HG03432 (cell line): ENCODE results near the gene RARRES2.
A peak's percentile ranks its signal among the peaks of the same experiment; 100 is the strongest.
"Not testable (repeated sequence)": the region's sequence is repeated elsewhere in the genome, so short reads cannot be mapped to it uniquely, and the experiment has no call there.

ENCODE experiments used
- ATAC-seq: cut with Tn5 transposase; IDR thresholded peaks from one replicate; pipeline ENCODE4 v1.9.1; 2021; ENCODE audit warnings: mild to moderate bottlenecking, moderate library complexity; ENCODE audit not compliant: unreplicated experiment

Gene RARRES2

GRCh38 chr7:150322833-150323681 lies 18.4 kb downstream of the RARRES2 start, which contains the start of the genes ACTR3C and LRRC61:
Gene ACTR3C (minus strand): TSS chr7:150323545. CDS start chr7:150295296, 28,249 bp downstream.
Gene LRRC61 (plus strand): TSS chr7:150323355. CDS start chr7:150336862, 13,507 bp downstream.
- ATAC-seq: peak; percentile 74

- peak; percentile 26 for ATAC-seq
Observed at GRCh38 chr7:150322114-150322832, 19.2 kb downstream of the RARRES2 start.

- ATAC-seq: no peak
Observed at GRCh38 chr7:150321788-150322113, 19.7 kb downstream of the RARRES2 start.

DNA sequence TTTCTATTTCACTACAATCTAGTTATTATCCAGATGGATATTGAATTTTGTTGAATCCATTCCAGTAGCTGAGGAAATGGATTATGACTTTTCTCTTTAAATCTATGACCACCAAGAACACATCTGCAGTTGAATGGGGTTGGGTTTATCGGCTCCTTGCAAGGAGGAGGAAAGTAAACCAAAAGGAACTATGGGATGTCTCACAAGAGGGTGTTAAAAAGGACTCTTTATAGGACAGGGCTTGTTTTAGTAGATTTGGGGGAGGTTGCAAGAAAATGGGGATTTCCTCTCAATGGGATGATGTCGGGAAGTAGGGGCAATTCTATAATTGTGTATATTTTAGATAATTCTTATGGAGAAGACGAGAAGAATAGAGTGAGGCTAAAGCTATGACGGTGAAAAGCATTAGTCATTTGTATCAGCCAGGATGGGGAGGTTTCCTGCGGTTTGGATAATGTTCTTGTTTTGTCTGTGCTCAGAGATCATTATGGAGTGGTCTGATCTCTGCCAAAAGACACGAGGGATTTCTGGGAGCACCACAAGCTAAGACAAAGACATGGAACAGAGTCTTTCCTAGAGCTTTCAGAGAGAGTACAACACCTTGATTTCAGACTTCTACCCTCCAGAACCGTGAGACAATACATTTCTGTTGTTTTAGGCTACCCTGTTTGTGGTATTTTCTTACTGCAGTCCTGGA lies 23.5 kb downstream of the RARRES2 start:
- ATAC-seq: no peak

GRCh38 chr7:150316987-150317386 lies 24.4 kb downstream of the RARRES2 start:
- ATAC-seq: not testable (repeated sequence)

DNA sequence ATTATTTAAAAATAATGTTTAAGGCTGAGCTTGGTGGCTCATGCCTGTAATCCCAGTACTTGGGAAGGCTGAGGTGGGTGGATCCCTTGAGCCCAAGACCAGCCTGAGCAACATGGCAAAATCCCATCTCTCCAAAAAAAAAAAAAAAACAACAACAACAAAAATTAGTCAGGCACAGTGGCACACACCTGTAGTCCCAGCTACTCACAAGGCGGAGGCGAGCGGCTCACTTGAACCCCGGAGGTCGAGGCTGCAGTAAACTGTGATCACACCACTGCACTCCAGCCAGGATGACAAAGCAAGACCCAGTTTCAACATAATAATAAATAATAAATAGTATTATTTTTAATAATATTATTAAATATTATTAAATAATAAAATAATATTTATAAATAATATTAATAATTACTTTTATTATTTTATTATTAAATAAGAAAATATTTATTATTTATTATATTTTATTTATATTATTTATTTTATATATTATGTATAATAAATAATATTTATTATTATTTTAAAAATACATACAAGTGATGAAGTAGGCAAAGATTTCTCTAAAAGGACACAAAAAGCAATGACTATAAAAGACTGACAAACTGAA lies 26.7 kb downstream of the RARRES2 start:
- no peak for ATAC-seq

DNA sequence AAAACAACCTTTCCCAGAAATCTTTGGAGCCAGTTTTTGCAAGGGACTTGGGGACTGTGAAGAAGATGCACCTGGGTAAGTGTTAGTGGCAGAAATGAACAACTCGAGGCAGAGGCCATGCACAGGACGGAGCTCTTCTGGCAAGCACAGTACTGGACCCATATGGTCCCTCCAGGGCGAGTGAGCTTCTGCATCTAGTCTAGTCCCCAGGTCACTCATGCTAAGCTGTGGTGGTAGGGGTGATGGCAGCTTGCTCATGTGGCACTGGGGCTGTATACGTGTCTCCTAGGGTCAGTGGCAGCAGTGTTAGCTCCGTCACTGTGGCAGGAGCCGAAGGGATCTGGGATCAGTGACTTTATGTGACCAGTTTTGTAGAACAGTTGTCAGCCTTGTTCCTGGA lies 27.6 kb downstream of the RARRES2 start:
- no peak for ATAC-seq

- no peak for ATAC-seq
Observed at GRCh38 chr7:150313367-150313809, 28.0 kb downstream of the RARRES2 start.

GRCh38 chr7:150312649-150313366 lies 28.6 kb downstream of the RARRES2 start:
- ATAC-seq: not testable (repeated sequence)

- ATAC-seq: no peak
Observed at GRCh38 chr7:150311711-150312110, 29.7 kb downstream of the RARRES2 start.

DNA sequence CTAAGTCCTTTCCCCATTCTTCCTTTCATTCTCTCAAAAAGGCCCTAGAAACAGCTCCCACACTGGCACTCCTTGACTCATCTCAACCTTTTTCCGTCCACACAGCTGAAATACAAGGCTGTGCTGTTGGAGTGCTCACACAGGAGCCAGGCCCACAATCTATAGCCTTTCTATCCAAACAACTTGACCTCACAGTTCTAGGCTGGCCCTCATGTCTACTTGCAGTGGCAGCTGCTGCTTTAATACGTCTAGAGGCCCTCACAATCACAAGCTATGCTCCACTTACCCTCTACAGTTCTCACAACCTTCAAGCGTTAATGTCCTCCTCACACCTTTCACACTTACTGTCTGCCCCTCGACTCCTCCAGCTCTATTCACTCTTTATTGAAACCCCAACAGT lies 30.3 kb downstream of the RARRES2 start:
- no peak for ATAC-seq

DNA sequence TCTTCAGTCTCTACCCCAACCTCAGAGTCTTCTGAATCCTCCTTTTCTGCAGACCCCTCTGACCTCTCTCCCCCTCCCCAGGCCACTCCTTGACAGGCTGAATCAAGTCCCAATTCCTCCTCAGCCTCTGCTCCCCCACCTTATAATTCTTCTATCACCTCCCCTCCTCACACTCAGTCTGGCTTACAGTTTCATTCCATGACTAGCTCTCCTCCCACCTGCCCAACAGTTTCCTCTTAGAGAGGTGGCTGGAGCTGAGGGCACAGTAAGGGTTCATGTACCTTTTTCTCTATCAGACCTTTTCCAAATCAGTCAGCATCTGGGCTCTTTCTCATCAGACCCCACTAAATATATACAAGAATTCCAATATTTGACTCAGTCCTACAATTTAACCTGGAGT lies 32.9 kb downstream of the RARRES2 start:
- no peak for ATAC-seq

- no peak for ATAC-seq
Observed at GRCh38 chr7:150307904-150308303, 33.5 kb downstream of the RARRES2 start.

- ATAC-seq: no peak
Observed at GRCh38 chr7:150307129-150307528, 34.3 kb downstream of the RARRES2 start.

- not testable (repeated sequence) for ATAC-seq
Observed at GRCh38 chr7:150306377-150306776, 35.1 kb downstream of the RARRES2 start.

GRCh38 chr7:150305903-150306284 lies 35.5 kb downstream of the RARRES2 start:
- ATAC-seq: not testable (repeated sequence)

GRCh38 chr7:150305259-150305902 lies 36.0 kb downstream of the RARRES2 start:
- not testable (repeated sequence) for ATAC-seq

- ATAC-seq: not testable (repeated sequence)
Observed at GRCh38 chr7:150304499-150305258, 36.8 kb downstream of the RARRES2 start.

- ATAC-seq: not testable (repeated sequence)
Observed at GRCh38 chr7:150302908-150303310, 38.5 kb downstream of the RARRES2 start.
